ENCODE results near the gene KCNJ1. TPM values are rescaled to one million over a fixed set of nuclear protein-coding genes. Genes with fewer than 3 reads are reported as not detected.

The KCNJ1 gene
- total RNA-seq, 1 donor from 2014 or later: not detected

GRCh38 chr11:128832121-128832497 is 35.0 kb downstream of the KCNJ1 start:
- DNase-seq: no peak
- no peak for ATAC-seq (ENCODE audit: poor library complexity)
- intact Hi-C loops (cut with DNase I): loop anchor here (5.0 kb wide), 3 partner anchors 200 to 660 kb away; no protein-coding TSS in a partner anchor

GRCh38 chr11:128831174-128832120 is 35.6 kb downstream of the KCNJ1 start:
- ATAC-seq (ENCODE audit: poor library complexity): peak; percentile 91
- peak; percentile 87 for DNase-seq
- intact Hi-C loops (cut with DNase I): loop anchor here (5.0 kb wide), 3 partner anchors 199 to 659 kb away; no protein-coding TSS in a partner anchor

- intact Hi-C loops (cut with DNase I): loop anchor here (5.0 kb wide), 3 partner anchors 198 to 658 kb away; no protein-coding TSS in a partner anchor
- DNase-seq (no peak), ATAC-seq (ENCODE audit: poor library complexity) (peak; percentile 11)
Observed at GRCh38 chr11:128830290-128831173, 36.6 kb downstream of the KCNJ1 start.

GRCh38 chr11:128828350-128828749 is 38.7 kb downstream of the KCNJ1 start:
- ATAC-seq (ENCODE audit: poor library complexity): no peak
- intact Hi-C loops (cut with DNase I): loop anchor here (5.0 kb wide), 1 partner anchor 41 kb away; no protein-coding TSS in a partner anchor
- DNase-seq: no peak

- ATAC-seq (ENCODE audit: poor library complexity) (no peak), DNase-seq (no peak)
- intact Hi-C loops (cut with DNase I): loop anchor here (5.0 kb wide), 1 partner anchor 40 kb away; no protein-coding TSS in a partner anchor
Observed at GRCh38 chr11:128827191-128827893, 39.8 kb downstream of the KCNJ1 start.

- intact Hi-C loops (cut with DNase I): loop anchor here (5.0 kb wide), 1 partner anchor 38 kb away; no protein-coding TSS in a partner anchor
- DNase-seq: no peak
- no peak for ATAC-seq (ENCODE audit: poor library complexity)
Observed at GRCh38 chr11:128825050-128825784, 41.9 kb downstream of the KCNJ1 start.

GRCh38 chr11:128824191-128825049 is 42.7 kb downstream of the KCNJ1 start:
- intact Hi-C loops (cut with DNase I): loop anchor here (5.0 kb wide), 1 partner anchor 37 kb away; no protein-coding TSS in a partner anchor

GRCh38 chr11:128823753-128824152 is 43.3 kb downstream of the KCNJ1 start:
- no peak for DNase-seq
- intact Hi-C loops (cut with DNase I): no loop called here
- ATAC-seq (ENCODE audit: poor library complexity): no peak

More at GRCh38 chr11:128824191-128825049, 42.7 kb downstream of the KCNJ1 start:
- ATAC-seq (ENCODE audit: poor library complexity) (peak; percentile 62), DNase-seq (no peak)

GRCh38 chr11:128822130-128822529 is 45.0 kb downstream of the KCNJ1 start:
- DNase-seq (no peak), ATAC-seq (ENCODE audit: poor library complexity) (no peak)
- intact Hi-C loops (cut with DNase I): no loop called here

GRCh38 chr11:128821556-128821955 is 45.5 kb downstream of the KCNJ1 start:
- ATAC-seq (ENCODE audit: poor library complexity) (peak; percentile 39), DNase-seq (no peak)
- intact Hi-C loops (cut with DNase I): no loop called here

GRCh38 chr11:128819198-128819597 is 47.9 kb downstream of the KCNJ1 start:
- intact Hi-C loops (cut with DNase I): no loop called here
- no peak for DNase-seq
- no peak for ATAC-seq (ENCODE audit: poor library complexity)

GRCh38 chr11:128814856-128815705 is 52.0 kb downstream of the KCNJ1 start:
- intact Hi-C loops (cut with DNase I): no loop called here
- ATAC-seq (ENCODE audit: poor library complexity): peak; percentile 89
- peak; percentile 80 for DNase-seq

GRCh38 chr11:128813729-128814128 is 53.4 kb downstream of the KCNJ1 start:
- no peak for ATAC-seq (ENCODE audit: poor library complexity)
- intact Hi-C loops (cut with DNase I): no loop called here

GRCh38 chr11:128810784-128811514 is 56.1 kb downstream of the KCNJ1 start:
- intact Hi-C loops (cut with DNase I): no loop called here
- DNase-seq (no peak), ATAC-seq (ENCODE audit: poor library complexity) (no peak)

More at GRCh38 chr11:128813729-128814128, 53.4 kb downstream of the KCNJ1 start:
- DNase-seq: no peak

GRCh38 chr11:128809128-128809527 is 58.0 kb downstream of the KCNJ1 start:
- intact Hi-C loops (cut with DNase I): no loop called here
- ATAC-seq (ENCODE audit: poor library complexity) (no peak), DNase-seq (no peak)

All from Right ventricle myocardium superior (tissue), 1 donor.